ENCODE results near the gene GABBR2. TPM values are rescaled to one million over a fixed set of nuclear protein-coding genes. Genes with fewer than 3 reads are reported as not detected.
A peak's percentile ranks its signal among the peaks of the same experiment; 100 is the strongest.

GABBR2 gene
- total and polyA plus RNA-seq, 7 experiments from 2014 or later, result not detected

GRCh38 chr9:98391406-98391805 lies 317.3 kb downstream of the GABBR2 start:
- DNase-seq (no peak), ATAC-seq (no peak)
- intact Hi-C loops (cut with micrococcal nuclease), result no loop called here
- Histone ChIP-seq H3K9me3 (ENCODE audit: control insufficient read depth in 2 of 3, low read length in 3 of 3) (no peaks in the 10 kb centered on the region), H3K27ac (ENCODE audit: low read depth, low read length) (no peak overlapping the region), H3K36me3 (ENCODE audit: control insufficient read depth in 2 of 3, insufficient read depth in 3 of 3, low read length in 3 of 3) (no peaks in the 10 kb centered on the region), H3K4me3 (ENCODE audit: low read length) (no peak overlapping the region), H3K27me3 (ENCODE audit: control insufficient read depth in 2 of 2, insufficient read depth in 2 of 2, low read length in 2 of 2) (no peaks in the 10 kb centered on the region), H3K4me1 (ENCODE audit: control insufficient read depth in 2 of 2, insufficient read depth in 2 of 2, low read length in 2 of 2) (peaks cover 0 to 7% of the 10 kb centered on the region in 2 donors)
- H3K36me3 Mint-ChIP-seq, result peaks cover 0 to 5% (median 4%) of the 10 kb centered on the region in 5 donors
- H3K4me1 Mint-ChIP-seq, result peaks cover 6 to 22% (median 13%) of the 10 kb centered on the region in 7 donors
- CTCF ChIA-PET, result no interaction called here
- peak overlapping the region; percentile 11 to 90 (median 71) for H3K27ac Mint-ChIP-seq
- POLR2A ChIA-PET, result no interaction called here
- peak overlapping the region in 4 of 10 donors; percentile 13 to 47 (median 16) for H3K4me3 Mint-ChIP-seq
- H3K27me3 Mint-ChIP-seq, result peaks cover 0 to 12% (median 4%) of the 10 kb centered on the region in 5 donors
- peaks cover 0 to 8% (median 3%) of the 10 kb centered on the region in 11 donors for H3K9me3 Mint-ChIP-seq

GRCh38 chr9:98385751-98386150 lies 323.0 kb downstream of the GABBR2 start:
- no peak overlapping the region for H3K27ac ChIP-seq (ENCODE audit: low read depth, low read length)
- no peaks in the 10 kb centered on the region for H3K9me3 ChIP-seq (ENCODE audit: control insufficient read depth in 2 of 3, low read length in 3 of 3)
- ChIA-PET POLR2A (no interaction called here), CTCF (no interaction called here)
- H3K36me3 Mint-ChIP-seq, result no peaks in the 10 kb centered on the region
- H3K4me1 Mint-ChIP-seq, result peaks cover 0 to under 1% (median 0%) of the 10 kb centered on the region in 7 donors
- H3K4me1 ChIP-seq (ENCODE audit: control insufficient read depth in 2 of 2, insufficient read depth in 2 of 2, low read length in 2 of 2), result no peaks in the 10 kb centered on the region
- H3K27me3 ChIP-seq (ENCODE audit: control insufficient read depth in 2 of 2, insufficient read depth in 2 of 2, low read length in 2 of 2), result no peaks in the 10 kb centered on the region
- no peak overlapping the region for H3K4me3 Mint-ChIP-seq
- H3K27ac Mint-ChIP-seq, result no peak overlapping the region
- no peaks in the 10 kb centered on the region for H3K27me3 Mint-ChIP-seq
- intact Hi-C loops (cut with micrococcal nuclease), result no loop called here
- ATAC-seq (no peak), DNase-seq (no peak)
- H3K36me3 ChIP-seq (ENCODE audit: control insufficient read depth in 2 of 3, insufficient read depth in 3 of 3, low read length in 3 of 3), result no peaks in the 10 kb centered on the region
- no peak overlapping the region for H3K4me3 ChIP-seq (ENCODE audit: low read length)
- no peaks in the 10 kb centered on the region for H3K9me3 Mint-ChIP-seq

GRCh38 chr9:98383758-98384157 lies 325.0 kb downstream of the GABBR2 start:
- CTCF ChIA-PET, result interaction anchor here (0.6 kb wide), 1 partner anchor 52 kb away, joined by 5 read pairs; no protein-coding TSS in a partner anchor
- Mint-ChIP-seq H3K4me3 (no peak overlapping the region), H3K36me3 (no peaks in the 10 kb centered on the region), H3K27me3 (no peaks in the 10 kb centered on the region), H3K4me1 (no peaks in the 10 kb centered on the region), H3K27ac (no peak overlapping the region), H3K9me3 (no peaks in the 10 kb centered on the region)
- no peak overlapping the region for H3K4me3 ChIP-seq (ENCODE audit: low read length)
- POLR2A ChIA-PET, result no interaction called here
- intact Hi-C loops (cut with micrococcal nuclease), result no loop called here
- no peak overlapping the region for H3K27ac ChIP-seq (ENCODE audit: low read depth, low read length)
- no peaks in the 10 kb centered on the region for H3K27me3 ChIP-seq (ENCODE audit: control insufficient read depth in 2 of 2, insufficient read depth in 2 of 2, low read length in 2 of 2)
- no peaks in the 10 kb centered on the region for H3K9me3 ChIP-seq (ENCODE audit: control insufficient read depth in 2 of 3, low read length in 3 of 3)
- no peaks in the 10 kb centered on the region for H3K4me1 ChIP-seq (ENCODE audit: control insufficient read depth in 2 of 2, insufficient read depth in 2 of 2, low read length in 2 of 2)
- H3K36me3 ChIP-seq (ENCODE audit: control insufficient read depth in 2 of 3, insufficient read depth in 3 of 3, low read length in 3 of 3), result no peaks in the 10 kb centered on the region
- DNase-seq (no peak), ATAC-seq (no peak)

- H3K36me3 Mint-ChIP-seq, result no peaks in the 10 kb centered on the region
- no peak overlapping the region for H3K4me3 Mint-ChIP-seq
- no peaks in the 10 kb centered on the region for H3K9me3 ChIP-seq (ENCODE audit: control insufficient read depth in 2 of 3, low read length in 3 of 3)
- ChIA-PET POLR2A (no interaction called here), CTCF (no interaction called here)
- intact Hi-C loops (cut with micrococcal nuclease), result no loop called here
- no peaks in the 10 kb centered on the region for H3K4me1 Mint-ChIP-seq
- H3K9me3 Mint-ChIP-seq, result no peaks in the 10 kb centered on the region
- DNase-seq, result no peak
- H3K36me3 ChIP-seq (ENCODE audit: control insufficient read depth in 2 of 3, insufficient read depth in 3 of 3, low read length in 3 of 3), result no peaks in the 10 kb centered on the region
- no peak for ATAC-seq
- H3K4me3 ChIP-seq (ENCODE audit: low read length), result no peak overlapping the region
- H3K27me3 Mint-ChIP-seq, result no peaks in the 10 kb centered on the region
- no peaks in the 10 kb centered on the region for H3K4me1 ChIP-seq (ENCODE audit: control insufficient read depth in 2 of 2, insufficient read depth in 2 of 2, low read length in 2 of 2)
- H3K27ac ChIP-seq (ENCODE audit: low read depth, low read length), result no peak overlapping the region
- no peaks in the 10 kb centered on the region for H3K27me3 ChIP-seq (ENCODE audit: control insufficient read depth in 2 of 2, insufficient read depth in 2 of 2, low read length in 2 of 2)
- H3K27ac Mint-ChIP-seq, result no peak overlapping the region
These were observed 327.2 kb downstream of the GABBR2 start for GRCh38 chr9:98381311-98382103.

- no peaks in the 10 kb centered on the region for H3K9me3 ChIP-seq (ENCODE audit: control insufficient read depth in 2 of 3, low read length in 3 of 3)
- POLR2A ChIA-PET, result no interaction called here
- ATAC-seq (no peak), DNase-seq (no peak)
- H3K27ac ChIP-seq (ENCODE audit: low read depth, low read length), result no peak overlapping the region
- no peak overlapping the region for H3K27ac Mint-ChIP-seq
- H3K9me3 Mint-ChIP-seq, result no peaks in the 10 kb centered on the region
- H3K36me3 Mint-ChIP-seq, result no peaks in the 10 kb centered on the region
- CTCF ChIA-PET, result no interaction called here
- no peak overlapping the region for H3K4me3 Mint-ChIP-seq
- no peaks in the 10 kb centered on the region for H3K27me3 ChIP-seq (ENCODE audit: control insufficient read depth in 2 of 2, insufficient read depth in 2 of 2, low read length in 2 of 2)
- H3K4me1 ChIP-seq (ENCODE audit: control insufficient read depth in 2 of 2, insufficient read depth in 2 of 2, low read length in 2 of 2), result no peaks in the 10 kb centered on the region
- intact Hi-C loops (cut with micrococcal nuclease), result no loop called here
- no peak overlapping the region for H3K4me3 ChIP-seq (ENCODE audit: low read length)
- peaks cover 0 to under 1% (median 0%) of the 10 kb centered on the region in 5 donors for H3K27me3 Mint-ChIP-seq
- no peaks in the 10 kb centered on the region for H3K36me3 ChIP-seq (ENCODE audit: control insufficient read depth in 2 of 3, insufficient read depth in 3 of 3, low read length in 3 of 3)
- H3K4me1 Mint-ChIP-seq, result no peaks in the 10 kb centered on the region
These were observed 328.6 kb downstream of the GABBR2 start for GRCh38 chr9:98380065-98380681.

- H3K9me3 ChIP-seq (ENCODE audit: control insufficient read depth in 2 of 3, low read length in 3 of 3), result no peaks in the 10 kb centered on the region
- Mint-ChIP-seq H3K27ac (no peak overlapping the region), H3K36me3 (no peaks in the 10 kb centered on the region), H3K9me3 (no peaks in the 10 kb centered on the region), H3K27me3 (peaks cover 0 to 3% (median 0%) of the 10 kb centered on the region in 5 donors), H3K4me1 (no peaks in the 10 kb centered on the region), H3K4me3 (no peak overlapping the region)
- H3K4me3 ChIP-seq (ENCODE audit: low read length), result no peak overlapping the region
- no peak overlapping the region for H3K27ac ChIP-seq (ENCODE audit: low read depth, low read length)
- CTCF ChIA-PET, result no interaction called here
- no peaks in the 10 kb centered on the region for H3K27me3 ChIP-seq (ENCODE audit: control insufficient read depth in 2 of 2, insufficient read depth in 2 of 2, low read length in 2 of 2)
- no peaks in the 10 kb centered on the region for H3K36me3 ChIP-seq (ENCODE audit: control insufficient read depth in 2 of 3, insufficient read depth in 3 of 3, low read length in 3 of 3)
- no peak for DNase-seq
- ATAC-seq, result no peak
- intact Hi-C loops (cut with micrococcal nuclease), result no loop called here
- POLR2A ChIA-PET, result no interaction called here
- H3K4me1 ChIP-seq (ENCODE audit: control insufficient read depth in 2 of 2, insufficient read depth in 2 of 2, low read length in 2 of 2), result no peaks in the 10 kb centered on the region
These were observed 329.2 kb downstream of the GABBR2 start for GRCh38 chr9:98379572-98379971.

- H3K36me3 ChIP-seq (ENCODE audit: control insufficient read depth in 2 of 3, insufficient read depth in 3 of 3, low read length in 3 of 3), result no peaks in the 10 kb centered on the region
- Mint-ChIP-seq H3K9me3 (no peaks in the 10 kb centered on the region), H3K4me1 (no peaks in the 10 kb centered on the region), H3K27ac (no peak overlapping the region), H3K36me3 (no peaks in the 10 kb centered on the region), H3K4me3 (no peak overlapping the region), H3K27me3 (peaks cover 0 to 3% (median 0%) of the 10 kb centered on the region in 5 donors)
- intact Hi-C loops (cut with micrococcal nuclease), result no loop called here
- ChIA-PET POLR2A (no interaction called here), CTCF (no interaction called here)
- no peaks in the 10 kb centered on the region for H3K9me3 ChIP-seq (ENCODE audit: control insufficient read depth in 2 of 3, low read length in 3 of 3)
- ATAC-seq, result no peak
- no peaks in the 10 kb centered on the region for H3K4me1 ChIP-seq (ENCODE audit: control insufficient read depth in 2 of 2, insufficient read depth in 2 of 2, low read length in 2 of 2)
- DNase-seq, result no peak
- H3K4me3 ChIP-seq (ENCODE audit: low read length), result no peak overlapping the region
- no peak overlapping the region for H3K27ac ChIP-seq (ENCODE audit: low read depth, low read length)
- no peaks in the 10 kb centered on the region for H3K27me3 ChIP-seq (ENCODE audit: control insufficient read depth in 2 of 2, insufficient read depth in 2 of 2, low read length in 2 of 2)
These were observed 329.9 kb downstream of the GABBR2 start for GRCh38 chr9:98378794-98379193.

Measured in naive thymus-derived CD4-positive, alpha-beta T cell (primary cell).